H4 (cell line): ENCODE measurements around the gene TOMM40L. TPM values are rescaled to one million over a fixed set of nuclear protein-coding genes. Genes with fewer than 3 reads are reported as not detected.

Experiments used
- DNase-seq: peaks from one replicate; pipeline ENCODE4 v3.0.0-alpha.2; 2015; ENCODE audit warnings: low spot score
- total RNA-seq: library from RNA; depleted of rRNA; stranded (reverse); fragments of >200 nt; shearing (Covaris generic); gene quantifications from 2 replicates; pipeline ENCODE4 v1.2.3, GENCODE V29; 2014; rRNA removed

TOMM40L gene
- 7.1 and 8.5 TPM in 2 replicates for total RNA-seq

DNA sequence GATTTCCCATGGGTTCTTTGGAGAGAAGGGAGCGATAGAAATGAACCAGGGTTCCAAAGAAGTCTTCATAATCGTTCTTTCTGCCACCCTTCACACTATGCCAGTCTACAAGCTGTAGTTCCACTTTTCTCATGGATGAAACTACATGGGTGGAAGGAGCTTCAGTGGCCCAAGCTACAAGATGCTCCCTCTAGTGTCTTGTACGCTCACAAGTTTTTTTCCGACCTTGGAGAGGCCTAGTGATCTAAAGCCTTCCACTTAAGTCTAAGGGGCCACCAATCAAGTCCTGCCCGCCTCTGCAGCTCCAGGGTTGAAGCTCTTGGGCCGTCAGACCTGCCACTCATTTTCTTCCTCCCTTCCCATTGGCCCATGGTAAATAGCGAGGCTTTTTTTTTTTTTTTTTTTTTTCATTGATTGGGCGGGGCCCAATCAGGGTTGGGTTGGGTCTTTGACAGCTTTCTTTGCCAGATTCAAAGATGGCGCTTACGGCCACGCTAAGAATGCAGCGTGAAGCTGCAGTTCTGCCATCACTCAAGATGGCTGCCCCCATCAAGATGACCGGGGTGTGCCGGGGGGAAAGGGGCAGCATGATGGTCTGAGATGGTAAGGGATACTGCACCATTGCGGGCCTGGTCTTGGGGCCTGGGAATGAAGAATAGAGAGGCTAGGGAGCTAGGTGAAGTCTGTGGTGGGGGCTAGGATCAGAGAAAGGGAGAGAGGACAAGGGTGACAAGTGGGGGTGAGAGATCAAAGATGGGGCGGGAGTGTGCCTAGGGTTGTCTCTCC is at the start of gene TOMM40L:
Gene TOMM40L, plus strand, starts transcription at position 527 of the 786 bp plus-strand sequence. CDS start 430 bp downstream, outside the sequence.
- DNase-seq, result peak; percentile 98

GRCh38 chr1:161176468-161177111 is 49.3 kb upstream of the TOMM40L start:
- DNase-seq, result no peak

DNA sequence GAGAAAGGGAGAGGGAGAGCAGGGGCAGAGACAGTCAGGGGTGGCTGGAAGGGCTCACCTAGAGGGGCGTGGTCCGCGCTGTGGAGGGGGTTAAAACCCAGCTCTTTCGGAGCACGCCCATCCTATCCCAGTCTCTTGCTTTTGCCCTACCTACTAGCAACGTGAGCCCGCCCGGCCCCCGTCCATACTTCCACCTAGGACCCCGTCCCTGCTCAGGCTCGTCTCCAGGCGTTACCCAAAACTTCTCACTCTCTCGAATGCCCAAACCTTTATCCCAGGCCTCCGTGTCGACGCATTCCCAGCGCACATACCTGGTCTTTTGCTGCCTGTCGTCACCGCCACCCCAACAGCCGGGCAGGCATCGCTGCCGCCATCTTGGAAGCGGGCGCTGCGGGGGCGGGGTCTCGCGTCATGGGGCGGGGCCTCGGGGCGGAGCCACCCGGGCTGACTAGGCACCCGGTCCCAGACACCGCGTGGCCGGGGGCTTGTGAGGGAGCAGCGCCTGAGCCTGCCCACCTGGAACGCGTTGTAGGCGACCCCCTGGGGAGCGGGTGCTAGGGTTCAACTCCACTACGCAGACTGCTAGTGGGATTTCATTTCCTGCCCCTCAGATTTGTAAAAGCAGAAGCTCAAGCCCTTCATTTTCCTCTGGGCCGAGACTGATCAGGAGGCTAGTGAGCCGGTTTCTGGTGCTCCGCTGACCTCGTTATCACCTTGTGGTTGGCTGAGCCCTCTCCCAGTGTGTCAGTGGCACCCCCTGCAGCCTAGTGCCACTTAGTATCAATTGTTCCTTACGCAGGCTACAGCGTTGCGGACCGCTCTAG is 48.5 kb upstream of the TOMM40L start, which contains the start of gene B4GALT3:
Gene B4GALT3, minus strand, starts transcription at position 396 of the 824 bp plus-strand sequence. CDS start 1,447 bp downstream, outside the sequence.
- DNase-seq, result peak; percentile 56

DNA sequence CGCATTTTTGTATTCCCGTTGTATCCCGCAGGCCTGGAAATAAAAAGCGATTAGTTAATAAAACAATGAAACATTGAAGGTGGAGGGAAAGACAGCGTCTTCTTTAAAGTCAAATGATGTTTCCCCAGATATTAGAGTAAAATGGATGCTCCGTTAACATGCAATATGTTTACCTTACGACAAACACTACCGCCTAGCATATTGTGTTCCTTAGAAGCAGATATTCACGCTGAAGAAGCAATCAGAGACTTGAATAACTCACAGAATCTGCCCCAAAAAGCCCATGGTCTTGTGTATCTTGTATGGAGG is 48.0 kb upstream of the TOMM40L start:
- DNase-seq, result no peak

DNA sequence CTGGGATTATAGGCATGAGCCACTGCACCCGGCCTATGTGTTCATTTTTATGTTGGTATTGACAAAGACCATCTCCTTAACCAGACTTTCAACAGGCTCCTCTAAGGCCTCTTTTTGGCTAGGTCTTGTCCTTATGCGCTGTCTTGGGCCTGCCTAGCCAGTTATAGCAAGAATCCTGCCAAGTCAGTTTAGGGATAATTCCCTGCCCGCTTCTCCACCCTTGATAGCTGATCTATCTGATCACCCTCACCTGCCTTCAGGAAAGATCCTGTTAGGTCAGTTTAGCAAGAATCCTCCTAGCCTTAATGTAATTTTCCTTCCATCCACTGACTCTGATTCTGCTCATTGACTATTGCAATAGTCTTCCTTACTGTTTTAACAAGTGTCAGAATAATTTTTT is 46.2 kb upstream of the TOMM40L start:
- DNase-seq, result no peak

DNA sequence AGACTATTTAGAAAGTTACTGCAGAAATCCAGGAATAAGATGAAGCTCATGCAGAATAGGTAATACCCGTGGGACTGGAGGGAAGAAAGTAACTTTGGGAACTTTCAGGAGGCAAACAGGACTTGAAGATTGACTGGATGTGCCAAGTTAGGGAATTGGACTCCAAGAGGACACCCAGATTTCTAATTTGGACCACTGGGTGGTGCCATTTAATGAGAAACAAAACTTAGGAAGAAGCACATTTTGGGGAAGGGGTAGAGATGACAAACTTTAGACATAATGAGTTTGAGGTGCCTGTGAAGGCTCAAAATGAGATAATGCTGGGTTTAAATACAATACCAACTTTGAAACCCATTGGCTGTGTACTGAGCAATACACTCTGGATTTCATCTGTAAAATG is 45.2 kb upstream of the TOMM40L start:
- DNase-seq, result no peak

DNA sequence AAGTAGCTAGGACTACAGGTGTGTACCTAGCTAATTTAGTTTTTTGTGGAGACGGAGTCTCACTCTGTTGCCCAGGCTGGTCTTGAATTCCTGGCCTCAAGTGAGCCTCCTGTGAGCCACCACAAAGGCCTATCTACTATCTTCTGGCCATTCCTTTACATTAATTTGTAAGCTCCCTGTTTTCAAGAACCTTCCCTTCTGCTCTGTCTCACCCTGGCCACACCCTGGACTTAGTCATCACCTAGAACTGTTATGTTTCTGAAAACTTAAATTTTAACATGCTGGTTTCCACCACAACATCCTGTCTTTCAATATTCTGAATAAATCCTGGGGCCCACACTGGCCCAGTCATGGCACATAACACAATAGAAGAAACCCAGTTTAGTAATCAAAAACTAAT is 43.6 kb upstream of the TOMM40L start:
- no peak for DNase-seq

GRCh38 chr1:161185282-161185682 is 40.6 kb upstream of the TOMM40L start:
- peak; percentile 32 for DNase-seq

DNA sequence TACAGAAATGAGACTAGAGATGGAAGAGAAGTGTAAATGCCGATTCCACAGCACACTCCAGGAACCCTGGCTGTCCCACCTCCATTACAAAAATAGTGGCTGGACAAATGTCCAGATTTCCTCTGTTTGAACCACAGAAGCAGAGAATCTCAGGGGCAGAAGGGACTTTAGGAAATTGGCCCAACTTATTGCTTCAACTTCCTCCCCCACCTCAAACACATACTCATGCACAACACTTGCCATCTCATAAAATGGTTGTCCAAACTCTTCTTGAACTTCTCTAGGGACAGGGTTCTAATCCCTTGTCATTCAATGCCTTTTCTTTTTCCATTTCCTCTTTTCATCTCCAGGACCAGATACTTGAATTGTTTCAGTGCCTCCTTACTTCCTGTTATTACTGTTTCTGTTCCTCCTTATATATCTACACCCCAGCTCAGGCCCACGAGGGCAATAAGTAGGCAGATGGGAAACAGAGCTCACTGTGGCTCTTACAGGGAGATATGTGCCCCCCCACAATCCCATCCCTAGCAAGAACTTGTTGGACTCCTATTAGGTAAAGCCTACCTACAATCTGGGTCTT is 40.0 kb upstream of the TOMM40L start:
- DNase-seq, result no peak

GRCh38 chr1:161187311-161187710 is 38.5 kb upstream of the TOMM40L start:
- DNase-seq, result no peak

GRCh38 chr1:161188381-161188780 is 37.5 kb upstream of the TOMM40L start:
- no peak for DNase-seq

DNA sequence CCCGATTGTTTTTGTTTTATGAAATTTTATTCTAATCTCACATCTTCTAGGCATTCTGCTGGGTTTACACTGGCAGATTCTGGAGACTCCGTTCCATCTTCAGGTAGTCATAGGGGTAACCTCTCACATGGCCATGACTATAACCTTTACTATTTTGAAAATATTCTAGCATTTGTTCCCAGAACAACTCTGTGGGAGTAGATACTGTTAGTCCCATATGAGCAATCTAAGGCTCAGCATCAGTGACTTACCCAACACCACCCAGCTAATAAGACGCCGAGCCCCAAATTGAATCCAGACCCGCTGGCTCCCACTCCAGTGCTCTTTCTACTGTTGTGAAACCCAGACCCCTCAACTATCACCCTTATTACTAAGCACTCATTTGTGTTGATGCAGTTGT is 36.8 kb upstream of the TOMM40L start:
- no peak for DNase-seq

- no peak for DNase-seq
Measured at GRCh38 chr1:161190962-161191521, 34.8 kb upstream of the TOMM40L start.

GRCh38 chr1:161191971-161192370 is 33.9 kb upstream of the TOMM40L start:
- no peak for DNase-seq

GRCh38 chr1:161192476-161193465 is 33.1 kb upstream of the TOMM40L start:
- DNase-seq, result peak; percentile 55

DNA sequence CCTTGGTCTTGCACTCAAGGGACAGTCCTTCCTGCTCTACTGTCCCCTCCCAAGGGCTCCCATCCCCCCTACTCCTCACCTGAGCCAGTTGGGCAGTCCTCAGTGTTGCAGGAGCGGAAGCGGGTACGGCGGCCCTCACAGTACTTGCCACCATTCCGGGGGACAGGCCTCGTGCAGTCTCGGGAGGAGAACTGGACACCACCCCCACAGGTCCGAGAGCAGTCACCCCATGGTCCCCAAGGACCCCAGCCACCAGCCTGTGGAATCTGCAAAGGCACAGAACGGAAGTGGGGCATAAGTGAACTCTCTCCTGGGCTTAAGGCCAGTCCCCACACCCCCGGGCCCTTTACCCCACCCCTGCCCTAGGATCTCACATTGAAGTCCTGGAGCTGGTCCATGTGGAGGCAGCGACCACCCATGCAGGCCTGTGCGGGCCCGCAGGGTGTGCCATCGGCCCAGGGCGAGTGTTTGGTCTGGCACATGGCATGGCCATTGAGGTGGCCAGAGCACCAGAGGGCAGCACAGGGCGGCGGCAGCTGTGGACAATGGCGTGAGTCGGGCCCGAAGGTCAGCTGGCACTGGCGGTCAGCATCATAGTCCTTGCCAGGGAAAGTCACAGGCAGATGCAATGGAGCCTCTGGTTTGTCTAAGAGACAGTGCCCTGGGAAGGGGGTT is 32.2 kb upstream of the TOMM40L start:
- no peak for DNase-seq

- DNase-seq, result no peak
Measured at GRCh38 chr1:161195171-161195570, 30.7 kb upstream of the TOMM40L start.

- no peak for DNase-seq
Measured at GRCh38 chr1:161196111-161196510, 29.7 kb upstream of the TOMM40L start.

DNA sequence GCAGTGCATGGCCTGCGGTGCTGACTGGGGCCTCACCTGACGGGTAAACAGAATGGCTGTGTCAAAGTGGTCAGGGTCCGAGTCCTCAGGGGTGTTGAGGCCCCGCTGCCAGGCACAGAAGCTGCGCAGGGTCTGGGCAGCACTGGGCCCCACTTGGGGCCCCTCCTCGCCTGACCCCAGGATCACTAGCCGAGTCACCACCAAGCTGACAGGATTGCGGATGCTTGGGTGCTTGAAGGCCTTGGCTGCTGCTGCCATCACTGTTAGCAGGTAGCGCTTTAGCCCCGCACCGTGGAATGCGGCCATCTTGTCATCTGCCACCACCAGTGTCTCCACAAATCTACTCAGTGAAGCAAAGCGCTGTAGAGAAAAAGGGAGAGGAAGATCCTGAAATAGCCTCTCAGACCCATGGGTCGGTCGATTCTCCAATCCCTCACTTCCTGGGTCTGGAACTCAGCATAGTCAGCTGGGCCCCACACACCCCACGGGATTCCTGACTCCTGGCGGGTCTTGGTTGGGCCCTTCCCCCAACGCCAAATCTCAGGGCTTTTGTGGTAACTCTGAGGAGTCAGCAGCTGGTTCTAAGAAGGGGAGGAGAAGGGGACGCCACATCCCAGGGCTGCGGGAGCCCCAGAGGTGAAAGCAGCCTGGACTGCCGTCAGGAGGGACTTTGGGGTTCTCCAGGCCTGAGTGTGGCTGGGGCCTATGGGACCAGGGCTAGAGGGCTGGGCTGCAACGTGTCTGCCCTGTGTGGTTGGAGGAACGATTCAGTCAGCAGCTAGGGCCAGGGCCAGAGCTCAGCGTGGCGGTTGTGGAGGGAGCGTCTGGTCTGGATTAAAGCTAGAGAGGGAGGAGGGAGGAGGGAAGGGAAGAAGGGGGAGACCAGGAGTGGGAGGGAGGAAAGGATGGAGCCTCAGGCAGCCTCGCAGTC is 29.1 kb upstream of the TOMM40L start:
- DNase-seq, result no peak
